ENCODE data around the gene C19orf38. TPM values are rescaled to one million over a fixed set of nuclear protein-coding genes. Genes with fewer than 3 reads are reported as not detected.

Gene C19orf38
- total RNA-seq, 1 experiment from 2014 or later = 0.30 TPM

DNA sequence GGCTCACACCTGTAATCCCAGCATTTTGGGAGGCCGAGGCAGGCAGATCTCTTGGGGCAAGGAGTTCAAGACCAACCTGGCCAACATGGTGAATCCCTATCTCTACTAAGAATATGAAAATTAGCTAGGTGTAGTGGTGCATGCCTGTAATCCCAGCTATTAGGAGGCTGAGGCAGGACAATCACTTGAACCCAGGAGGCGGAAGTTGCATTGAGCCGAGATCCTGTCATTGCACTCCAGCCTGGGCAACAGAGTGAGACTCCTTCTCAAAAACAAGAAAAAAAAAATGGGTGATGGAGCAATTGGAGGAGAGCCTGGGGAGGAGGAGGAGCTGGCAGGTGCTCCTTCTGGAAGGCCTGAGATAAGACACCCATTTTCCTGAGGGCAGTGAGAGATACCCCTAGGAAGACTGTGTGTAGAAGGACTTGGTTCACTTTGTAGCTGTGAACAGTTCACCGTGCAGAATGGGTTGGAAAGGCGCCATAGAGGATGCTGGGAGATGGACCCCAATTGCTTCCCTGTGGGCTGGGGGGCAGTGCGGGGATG is 14.4 kb downstream of the C19orf38 start:
- no peak for TF ChIP-seq CTCF (IDR thresholded peaks at IDR 0.05; ENCODE audit: unreplicated experiment)
- H3K27ac Mint-ChIP-seq (ENCODE audit: low read depth, unreplicated experiment) = no peak overlapping the region
- intact Hi-C loops (cut with micrococcal nuclease) = no loop called here
- no TSS peak for BruUV-seq (replicated peaks)
- ChIA-PET POLR2A (no interaction called here), CTCF (interaction anchor here (0.6 to 4.4 kb wide), 9 partner anchors 8 to 620 kb away, joined by 3 to 62 read pairs (median 4); partner anchors contain the start of genes CARM1, DNM2 and TMED1)
- H3K27me3 Mint-ChIP-seq (ENCODE audit: insufficient read depth, unreplicated experiment) = no peaks in the 10 kb centered on the region
- H3K4me1 Mint-ChIP-seq (ENCODE audit: insufficient read depth, unreplicated experiment) = peaks cover 17% of the 10 kb centered on the region
- H3K4me3 Mint-ChIP-seq (ENCODE audit: unreplicated experiment) = no peak overlapping the region
- DNase-seq (ENCODE audit: unreplicated experiment) = no peak
- H3K9me3 Mint-ChIP-seq (ENCODE audit: unreplicated experiment) = no peaks in the 10 kb centered on the region
- no peaks in the 10 kb centered on the region for H3K36me3 Mint-ChIP-seq (ENCODE audit: insufficient read depth, unreplicated experiment)

DNA sequence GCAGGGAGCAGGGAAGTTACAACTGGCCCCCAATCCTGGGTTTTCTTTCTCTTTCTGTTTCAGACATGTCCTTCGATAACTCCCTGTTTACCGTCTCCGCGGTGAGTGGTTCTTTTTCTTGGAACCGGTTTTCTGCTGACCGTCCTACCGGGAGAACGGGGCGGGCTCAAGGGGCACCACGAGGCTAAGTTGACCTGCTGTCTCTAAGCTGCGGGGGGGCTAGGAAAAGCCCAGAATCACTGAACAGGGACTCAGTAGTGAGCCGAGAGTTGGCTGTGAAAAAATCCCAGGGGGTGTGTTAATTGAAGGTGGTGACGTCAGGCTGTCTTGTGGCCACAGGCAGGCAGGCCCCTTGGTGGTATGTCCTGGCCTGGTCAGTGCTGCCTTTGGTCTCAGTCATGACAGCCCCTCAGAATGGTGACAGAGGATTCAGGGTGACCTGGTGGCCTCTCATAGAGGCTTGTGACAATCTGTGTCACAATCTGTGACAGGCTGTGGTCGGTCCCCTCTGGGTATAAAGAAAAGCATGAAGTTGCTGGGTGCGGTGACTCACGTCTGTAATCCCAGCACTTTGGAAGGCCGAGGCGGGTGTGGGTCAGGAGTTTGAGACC is 15.0 kb downstream of the C19orf38 start:
- Mint-ChIP-seq H3K4me3 (ENCODE audit: unreplicated experiment) (no peak overlapping the region), H3K27ac (ENCODE audit: low read depth, unreplicated experiment) (no peak overlapping the region), H3K27me3 (ENCODE audit: insufficient read depth, unreplicated experiment) (no peaks in the 10 kb centered on the region), H3K36me3 (ENCODE audit: insufficient read depth, unreplicated experiment) (no peaks in the 10 kb centered on the region), H3K9me3 (ENCODE audit: unreplicated experiment) (no peaks in the 10 kb centered on the region), H3K4me1 (ENCODE audit: insufficient read depth, unreplicated experiment) (peaks cover 17% of the 10 kb centered on the region)
- ChIA-PET POLR2A (no interaction called here), CTCF (interaction anchor here (0.6 to 4.4 kb wide), 13 partner anchors 10 to 380 kb away, joined by 3 to 68 read pairs (median 4); partner anchors contain the start of genes DNM2 and TMED1)
- no TSS peak for BruUV-seq (replicated peaks)
- intact Hi-C loops (cut with micrococcal nuclease) = no loop called here
- TF ChIP-seq CTCF (IDR thresholded peaks at IDR 0.05; ENCODE audit: unreplicated experiment) = no peak
- DNase-seq (ENCODE audit: unreplicated experiment) = no peak

- TF ChIP-seq CTCF (IDR thresholded peaks at IDR 0.05; ENCODE audit: unreplicated experiment) = peak; percentile 89
- Mint-ChIP-seq H3K27me3 (ENCODE audit: insufficient read depth, unreplicated experiment) (no peaks in the 10 kb centered on the region), H3K4me3 (ENCODE audit: unreplicated experiment) (no peak overlapping the region), H3K4me1 (ENCODE audit: insufficient read depth, unreplicated experiment) (peaks cover 17% of the 10 kb centered on the region), H3K36me3 (ENCODE audit: insufficient read depth, unreplicated experiment) (no peaks in the 10 kb centered on the region), H3K27ac (ENCODE audit: low read depth, unreplicated experiment) (peak overlapping the region; percentile 37), H3K9me3 (ENCODE audit: unreplicated experiment) (no peaks in the 10 kb centered on the region)
- BruUV-seq (replicated peaks) = no TSS peak
- intact Hi-C loops (cut with micrococcal nuclease) = loop anchor here (1.0 kb wide), 1 partner anchor 147 kb away; no protein-coding TSS in a partner anchor
- DNase-seq (ENCODE audit: unreplicated experiment) = peak; percentile 85
- CTCF ChIA-PET = interaction anchor here (0.5 to 4.4 kb wide), 40 partner anchors 8 to 1896 kb away, joined by 3 to 68 read pairs (median 4); partner anchors contain the start of genes DNM2 and TMED1
- POLR2A ChIA-PET = interaction anchor here (0.7 to 3.7 kb wide), 5 partner anchors 29 to 207 kb away, joined by 3 to 28 read pairs (median 6); partner anchors contain the start of genes DNM2 and TMED1
Measured at GRCh38 chr19:10864538-10864899, 16.3 kb downstream of the C19orf38 start.

GRCh38 chr19:10866495-10866894 is 18.3 kb downstream of the C19orf38 start:
- Mint-ChIP-seq H3K27ac (ENCODE audit: low read depth, unreplicated experiment) (no peak overlapping the region), H3K4me1 (ENCODE audit: insufficient read depth, unreplicated experiment) (peaks cover 17% of the 10 kb centered on the region), H3K27me3 (ENCODE audit: insufficient read depth, unreplicated experiment) (no peaks in the 10 kb centered on the region), H3K36me3 (ENCODE audit: insufficient read depth, unreplicated experiment) (no peaks in the 10 kb centered on the region), H3K9me3 (ENCODE audit: unreplicated experiment) (no peaks in the 10 kb centered on the region), H3K4me3 (ENCODE audit: unreplicated experiment) (no peak overlapping the region)
- POLR2A ChIA-PET = interaction anchor here (1.1 to 3.7 kb wide), 2 partner anchors 31 to 142 kb away, joined by 5 to 28 read pairs; partner anchors contain the start of gene TMED1
- no peak for DNase-seq (ENCODE audit: unreplicated experiment)
- BruUV-seq (replicated peaks) = no TSS peak
- no peak for TF ChIP-seq CTCF (IDR thresholded peaks at IDR 0.05; ENCODE audit: unreplicated experiment)
- CTCF ChIA-PET = interaction anchor here (0.6 to 4.4 kb wide), 6 partner anchors 13 to 1410 kb away, joined by 3 to 68 read pairs (median 4); partner anchors contain the start of gene TMED1
- intact Hi-C loops (cut with micrococcal nuclease) = no loop called here
